ENCODE results near the gene EIF4G3. TPM values are rescaled to one million over a fixed set of nuclear protein-coding genes. Genes with fewer than 3 reads are reported as not detected.

The EIF4G3 gene
- total RNA-seq, 1 donor from 2014 or later: 81.3 TPM

GRCh38 chr1:21034725-21035628 lies 141.7 kb downstream of the EIF4G3 start:
- intact Hi-C loops (cut with micrococcal nuclease): no loop called here
- DNase-seq: no peak
- Mint-ChIP-seq H3K27ac (no peak overlapping the region), H3K4me1 (peaks cover 9% of the 10 kb centered on the region), H3K36me3 (ENCODE audit: low read depth) (peaks cover 38% of the 10 kb centered on the region), H3K27me3 (no peaks in the 10 kb centered on the region), H3K4me3 (no peak overlapping the region), H3K9me3 (peaks cover 2% of the 10 kb centered on the region)
- TF ChIP-seq, protein P1, sequence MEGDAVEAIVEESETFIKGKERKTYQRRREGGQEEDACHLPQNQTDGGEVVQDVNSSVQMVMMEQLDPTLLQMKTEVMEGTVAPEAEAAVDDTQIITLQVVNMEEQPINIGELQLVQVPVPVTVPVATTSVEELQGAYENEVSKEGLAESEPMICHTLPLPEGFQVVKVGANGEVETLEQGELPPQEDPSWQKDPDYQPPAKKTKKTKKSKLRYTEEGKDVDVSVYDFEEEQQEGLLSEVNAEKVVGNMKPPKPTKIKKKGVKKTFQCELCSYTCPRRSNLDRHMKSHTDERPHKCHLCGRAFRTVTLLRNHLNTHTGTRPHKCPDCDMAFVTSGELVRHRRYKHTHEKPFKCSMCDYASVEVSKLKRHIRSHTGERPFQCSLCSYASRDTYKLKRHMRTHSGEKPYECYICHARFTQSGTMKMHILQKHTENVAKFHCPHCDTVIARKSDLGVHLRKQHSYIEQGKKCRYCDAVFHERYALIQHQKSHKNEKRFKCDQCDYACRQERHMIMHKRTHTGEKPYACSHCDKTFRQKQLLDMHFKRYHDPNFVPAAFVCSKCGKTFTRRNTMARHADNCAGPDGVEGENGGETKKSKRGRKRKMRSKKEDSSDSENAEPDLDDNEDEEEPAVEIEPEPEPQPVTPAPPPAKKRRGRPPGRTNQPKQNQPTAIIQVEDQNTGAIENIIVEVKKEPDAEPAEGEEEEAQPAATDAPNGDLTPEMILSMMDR (IDR thresholded peaks at IDR 0.05): no peak
- ChIA-PET POLR2A (no interaction called here), CTCF (no interaction called here)
- no peak for ATAC-seq (ENCODE audit: low read depth)

DNA sequence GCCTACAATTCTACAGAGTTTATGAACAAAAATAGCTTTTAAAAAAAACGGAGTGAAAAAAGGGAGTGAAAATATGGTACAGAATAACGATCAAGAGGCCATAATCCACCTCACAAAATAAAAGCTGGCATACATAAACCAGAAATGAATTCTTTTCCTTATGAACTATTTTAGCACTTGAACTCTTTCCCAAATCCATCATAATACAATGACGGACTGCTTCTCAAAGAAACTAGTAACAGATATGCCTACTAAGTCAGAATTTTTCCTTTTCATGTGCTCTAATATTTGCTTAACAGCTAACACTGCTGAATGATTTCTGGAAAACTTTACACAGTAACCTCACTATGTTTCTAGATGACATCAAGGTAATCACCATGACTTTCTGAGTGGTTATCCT lies 144.0 kb downstream of the EIF4G3 start:
- Mint-ChIP-seq H3K27ac (no peak overlapping the region), H3K36me3 (ENCODE audit: low read depth) (peaks cover 35% of the 10 kb centered on the region), H3K4me1 (peaks cover 6% of the 10 kb centered on the region), H3K27me3 (no peaks in the 10 kb centered on the region), H3K4me3 (no peak overlapping the region), H3K9me3 (peaks cover 2% of the 10 kb centered on the region)
- POLR2A ChIA-PET: no interaction called here
- DNase-seq (no peak), ATAC-seq (ENCODE audit: low read depth) (no peak)
- CTCF ChIA-PET: no interaction called here
- TF ChIP-seq, protein P1 (IDR thresholded peaks at IDR 0.05): no peak
- intact Hi-C loops (cut with micrococcal nuclease): no loop called here

DNA sequence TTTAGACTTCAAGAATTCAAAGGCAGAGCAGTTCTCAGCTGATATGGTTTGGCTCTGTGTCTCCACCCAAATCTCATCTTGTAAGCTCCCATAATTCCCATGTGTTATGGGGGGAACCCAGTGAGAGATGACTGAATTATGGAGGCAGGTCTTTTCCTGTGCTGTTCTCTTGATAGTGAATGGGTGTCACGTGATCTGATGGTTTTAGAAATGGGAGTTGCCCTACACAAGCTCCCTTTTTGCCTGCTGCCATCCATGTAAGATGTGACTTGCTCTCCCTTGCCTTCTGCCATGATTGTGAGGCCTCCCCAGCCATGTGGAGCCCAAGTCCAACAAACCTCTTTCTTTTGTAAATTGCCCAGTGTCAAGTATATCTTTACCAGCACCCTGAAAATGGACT lies 146.5 kb downstream of the EIF4G3 start:
- H3K27ac Mint-ChIP-seq: no peak overlapping the region
- CTCF ChIA-PET: no interaction called here

GRCh38 chr1:21028520-21029145 lies 148.1 kb downstream of the EIF4G3 start:
- H3K27me3 Mint-ChIP-seq: no peaks in the 10 kb centered on the region
- ATAC-seq (ENCODE audit: low read depth) (no peak), DNase-seq (no peak)
- H3K9me3 Mint-ChIP-seq: no peaks in the 10 kb centered on the region
- peaks cover 30% of the 10 kb centered on the region for H3K36me3 Mint-ChIP-seq (ENCODE audit: low read depth)
- no peak overlapping the region for H3K27ac Mint-ChIP-seq
- ChIA-PET POLR2A (no interaction called here), CTCF (interaction anchor here (1.0 kb wide), 1 partner anchor 47 kb away, joined by 3 read pairs; no protein-coding TSS in a partner anchor)
- TF ChIP-seq, protein P1 (IDR thresholded peaks at IDR 0.05): no peak
- H3K4me1 Mint-ChIP-seq: peaks cover 4% of the 10 kb centered on the region
- no peak overlapping the region for H3K4me3 Mint-ChIP-seq
- intact Hi-C loops (cut with micrococcal nuclease): no loop called here

More for the DNA sequence above, 146.5 kb downstream of the EIF4G3 start:
- H3K4me3 Mint-ChIP-seq: no peak overlapping the region
- ATAC-seq (ENCODE audit: low read depth) (no peak), DNase-seq (no peak)
- intact Hi-C loops (cut with micrococcal nuclease): no loop called here
- TF ChIP-seq, protein P1 (IDR thresholded peaks at IDR 0.05): no peak
- H3K36me3 Mint-ChIP-seq (ENCODE audit: low read depth): peaks cover 30% of the 10 kb centered on the region
- no peaks in the 10 kb centered on the region for H3K27me3 Mint-ChIP-seq
- POLR2A ChIA-PET: no interaction called here
- no peaks in the 10 kb centered on the region for H3K9me3 Mint-ChIP-seq
- peaks cover 4% of the 10 kb centered on the region for H3K4me1 Mint-ChIP-seq

GRCh38 chr1:21027805-21028204 lies 148.9 kb downstream of the EIF4G3 start:
- intact Hi-C loops (cut with micrococcal nuclease): no loop called here
- H3K27me3 Mint-ChIP-seq: no peaks in the 10 kb centered on the region
- ChIA-PET POLR2A (no interaction called here), CTCF (no interaction called here)
- H3K4me3 Mint-ChIP-seq: no peak overlapping the region
- no peak overlapping the region for H3K27ac Mint-ChIP-seq
- no peak for DNase-seq
- H3K9me3 Mint-ChIP-seq: no peaks in the 10 kb centered on the region
- H3K36me3 Mint-ChIP-seq (ENCODE audit: low read depth): peaks cover 27% of the 10 kb centered on the region
- no peak for ATAC-seq (ENCODE audit: low read depth)
- H3K4me1 Mint-ChIP-seq: peaks cover 5% of the 10 kb centered on the region
- TF ChIP-seq, protein P1 (IDR thresholded peaks at IDR 0.05): no peak
